ENCODE data around the gene GRM1.

Gene GRM1

GRCh38 chr6:146369866-146370265 is 341.0 kb downstream of the GRM1 start:
- no peak for DNase-seq (ENCODE audit: low read depth)

GRCh38 chr6:146381486-146381885 is 352.6 kb downstream of the GRM1 start:
- DNase-seq (ENCODE audit: low read depth) = no peak

- no peak for DNase-seq (ENCODE audit: low read depth)
Measured at GRCh38 chr6:146388736-146389364, 360.0 kb downstream of the GRM1 start.

- DNase-seq (ENCODE audit: low read depth) = no peak
Measured at GRCh38 chr6:146389740-146390139, 360.9 kb downstream of the GRM1 start.

GRCh38 chr6:146397638-146398037 is 368.8 kb downstream of the GRM1 start:
- no peak for DNase-seq (ENCODE audit: low read depth)

GRCh38 chr6:146402476-146402875 is 373.6 kb downstream of the GRM1 start:
- no peak for DNase-seq (ENCODE audit: low read depth)

GRCh38 chr6:146408583-146408982 is 379.7 kb downstream of the GRM1 start:
- DNase-seq (ENCODE audit: low read depth) = no peak

- DNase-seq (ENCODE audit: low read depth) = no peak
Measured at GRCh38 chr6:146410851-146411595, 382.2 kb downstream of the GRM1 start.

GRCh38 chr6:146419576-146419975 is 390.7 kb downstream of the GRM1 start:
- no peak for DNase-seq (ENCODE audit: low read depth)

GRCh38 chr6:146420255-146420654 is 391.4 kb downstream of the GRM1 start:
- DNase-seq (ENCODE audit: low read depth) = no peak

GRCh38 chr6:146422789-146423375 is 394.0 kb downstream of the GRM1 start:
- no peak for DNase-seq (ENCODE audit: low read depth)

- DNase-seq (ENCODE audit: low read depth) = no peak
Measured at GRCh38 chr6:146423452-146423851, 394.6 kb downstream of the GRM1 start.

- no peak for DNase-seq (ENCODE audit: low read depth)
Measured at GRCh38 chr6:146426516-146426915, 397.7 kb downstream of the GRM1 start.

- DNase-seq (ENCODE audit: low read depth) = no peak
Measured at GRCh38 chr6:146429831-146430230, 401.0 kb downstream of the GRM1 start.

- DNase-seq (ENCODE audit: low read depth) = no peak
Measured at GRCh38 chr6:146433881-146434731, 405.2 kb downstream of the GRM1 start.

- no peak for DNase-seq (ENCODE audit: low read depth)
Measured at GRCh38 chr6:146434732-146435390, 406.0 kb downstream of the GRM1 start.

- no peak for DNase-seq (ENCODE audit: low read depth)
Measured at GRCh38 chr6:146441907-146442306, 413.0 kb downstream of the GRM1 start.

GRCh38 chr6:146444189-146444588 is 415.3 kb downstream of the GRM1 start:
- DNase-seq (ENCODE audit: low read depth) = no peak

GRCh38 chr6:146445233-146445632 is 416.4 kb downstream of the GRM1 start:
- no peak for DNase-seq (ENCODE audit: low read depth)

- no peak for DNase-seq (ENCODE audit: low read depth)
Measured at GRCh38 chr6:146456886-146457285, 428.0 kb downstream of the GRM1 start.

GRCh38 chr6:146460941-146461340 is 432.1 kb downstream of the GRM1 start:
- no peak for DNase-seq (ENCODE audit: low read depth)

Data from stimulated activated CD8-positive, alpha-beta memory T cell treated with anti-CD3 and anti-CD28 coated beads, Interleukin-12 subunit alpha, Interleukin-12 subunit beta, amount 100 ng/mL, for 4 hours (primary cell).